ENCODE data around the gene LZTR1. TPM values are rescaled to one million over a fixed set of nuclear protein-coding genes. Genes with fewer than 3 reads are reported as not detected.
A peak's percentile ranks its signal among the peaks of the same experiment; 100 is the strongest.

LZTR1 gene
- total RNA-seq, 2 experiments from 2014 or later: 48.4 to 51.3 TPM

- Histone ChIP-seq H3K36me3 (ENCODE audit: insufficient read depth, low read length) (no peaks in the 10 kb centered on the region), H3K9me3 (ENCODE audit: control insufficient read depth in 1 of 2, insufficient read depth in 1 of 2, low read length in 2 of 2) (no peaks in the 10 kb centered on the region), H3K4me3 (ENCODE audit: low read length) (no peak overlapping the region), H3K4me1 (ENCODE audit: insufficient read depth, low read length) (peaks cover 30% of the 10 kb centered on the region), H3K27ac (ENCODE audit: low read depth in 1 of 2, low read length in 2 of 2) (no peak overlapping the region), H3K27me3 (ENCODE audit: control insufficient read depth in 1 of 2, insufficient read depth in 2 of 2, low read length in 2 of 2) (peaks cover 6 to 12% of the 10 kb centered on the region in 2 experiments)
- H3K4me1 Mint-ChIP-seq (ENCODE audit: low read depth): peaks cover 21% of the 10 kb centered on the region
- POLR2A ChIA-PET: no interaction called here
- no peaks in the 10 kb centered on the region for H3K9me3 Mint-ChIP-seq
- H3K27me3 Mint-ChIP-seq: peaks cover 40% of the 10 kb centered on the region
- no peak for TF ChIP-seq CTCF (IDR thresholded peaks at IDR 0.05)
- DNase-seq (no peak), ATAC-seq (ENCODE audit: poor library complexity) (no peak)
- intact Hi-C loops (cut with DNase I, micrococcal nuclease): loop anchor here in 1 of 2 experiments (5.0 kb wide), 1 partner anchor 51 kb away; no protein-coding TSS in a partner anchor
- CTCF ChIA-PET: no interaction called here
- no peak overlapping the region for H3K27ac Mint-ChIP-seq
- H3K4me3 Mint-ChIP-seq: no peak overlapping the region
- H3K36me3 Mint-ChIP-seq (ENCODE audit: low read depth): no peaks in the 10 kb centered on the region
Measured at GRCh38 chr22:21042978-21043859, 61.1 kb downstream of the LZTR1 start.

GRCh38 chr22:21043860-21044535, 61.9 kb downstream of the LZTR1 start:
- no peak for ATAC-seq (ENCODE audit: poor library complexity)
- Mint-ChIP-seq H3K36me3 (ENCODE audit: low read depth) (no peaks in the 10 kb centered on the region), H3K27me3 (peaks cover 36% of the 10 kb centered on the region), H3K27ac (no peak overlapping the region), H3K4me3 (no peak overlapping the region), H3K4me1 (ENCODE audit: low read depth) (peaks cover 21% of the 10 kb centered on the region), H3K9me3 (no peaks in the 10 kb centered on the region)
- TF ChIP-seq CTCF (IDR thresholded peaks at IDR 0.05): no peak
- intact Hi-C loops (cut with DNase I, micrococcal nuclease): loop anchor here in 1 of 2 experiments (5.0 kb wide), 1 partner anchor 52 kb away; no protein-coding TSS in a partner anchor
- Histone ChIP-seq H3K4me3 (ENCODE audit: low read length) (no peak overlapping the region), H3K4me1 (ENCODE audit: insufficient read depth, low read length) (peaks cover 30% of the 10 kb centered on the region), H3K9me3 (ENCODE audit: control insufficient read depth in 1 of 2, insufficient read depth in 1 of 2, low read length in 2 of 2) (no peaks in the 10 kb centered on the region), H3K27me3 (ENCODE audit: control insufficient read depth in 1 of 2, insufficient read depth in 2 of 2, low read length in 2 of 2) (peaks cover 6 to 7% of the 10 kb centered on the region in 2 experiments), H3K36me3 (ENCODE audit: insufficient read depth, low read length) (no peaks in the 10 kb centered on the region), H3K27ac (ENCODE audit: low read depth in 1 of 2, low read length in 2 of 2) (no peak overlapping the region)
- ChIA-PET CTCF (no interaction called here), POLR2A (interaction anchor here (1.4 kb wide), 1 partner anchor 42 kb away, joined by 4 read pairs; the partner anchor contains the start of gene THAP7)
- no peak for DNase-seq

GRCh38 chr22:21044931-21045584, 63.0 kb downstream of the LZTR1 start:
- intact Hi-C loops (cut with DNase I, micrococcal nuclease): loop anchor here in 1 of 2 experiments (5.0 kb wide), 1 partner anchor 53 kb away; no protein-coding TSS in a partner anchor
- no peaks in the 10 kb centered on the region for H3K36me3 ChIP-seq (ENCODE audit: insufficient read depth, low read length)
- peaks cover 32% of the 10 kb centered on the region for H3K27me3 Mint-ChIP-seq
- H3K27ac Mint-ChIP-seq: no peak overlapping the region
- no peaks in the 10 kb centered on the region for H3K9me3 ChIP-seq (ENCODE audit: control insufficient read depth in 1 of 2, insufficient read depth in 1 of 2, low read length in 2 of 2)
- peak; percentile 19 for ATAC-seq (ENCODE audit: poor library complexity)
- peaks cover 6 to 7% of the 10 kb centered on the region in 2 experiments for H3K27me3 ChIP-seq (ENCODE audit: control insufficient read depth in 1 of 2, insufficient read depth in 2 of 2, low read length in 2 of 2)
- no peak overlapping the region for H3K27ac ChIP-seq (ENCODE audit: low read depth in 1 of 2, low read length in 2 of 2)
- CTCF ChIA-PET: no interaction called here
- H3K4me1 ChIP-seq (ENCODE audit: insufficient read depth, low read length): peaks cover 30% of the 10 kb centered on the region
- POLR2A ChIA-PET: interaction anchor here (1.4 kb wide), 1 partner anchor 43 kb away, joined by 4 read pairs; the partner anchor contains the start of gene THAP7
- no peaks in the 10 kb centered on the region for H3K36me3 Mint-ChIP-seq (ENCODE audit: low read depth)
- H3K4me1 Mint-ChIP-seq (ENCODE audit: low read depth): peaks cover 21% of the 10 kb centered on the region
- peak overlapping the region; percentile 16 for H3K4me3 ChIP-seq (ENCODE audit: low read length)
- TF ChIP-seq CTCF (IDR thresholded peaks at IDR 0.05): no peak
- no peaks in the 10 kb centered on the region for H3K9me3 Mint-ChIP-seq
- DNase-seq: peak in 2 of 14 experiments; percentile 11 to 14
- H3K4me3 Mint-ChIP-seq: peak overlapping the region; percentile 42

Measured in CD4-positive, alpha-beta T cell (primary cell).